ENCODE measurements around the gene STK11.

Gene STK11

DNA sequence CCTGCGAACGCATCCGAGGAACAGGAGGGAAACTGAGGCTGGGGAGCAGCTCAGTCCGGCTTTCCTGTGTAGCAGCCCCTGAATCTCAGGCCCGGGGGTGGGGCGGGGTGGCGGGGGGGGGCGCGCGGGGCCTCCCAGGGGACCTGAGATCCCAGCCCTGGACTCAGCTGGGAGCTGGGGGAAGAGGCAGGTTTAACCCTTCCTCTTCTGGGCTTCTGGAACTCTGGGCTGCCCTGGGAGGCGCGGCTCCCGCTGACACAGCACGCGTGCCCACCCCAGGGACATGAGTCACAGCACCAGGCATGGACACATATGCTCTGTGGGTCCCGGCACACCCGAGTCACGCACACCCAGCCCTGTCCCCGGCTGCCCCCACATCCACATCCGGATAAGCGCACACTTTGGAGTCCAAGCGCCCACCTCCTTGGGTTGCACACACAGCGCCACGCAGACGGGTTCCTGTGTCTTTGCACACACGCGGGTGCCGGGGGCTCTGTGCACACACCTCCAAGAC, 60.1 kb downstream of the STK11 start:
- TF ChIP-seq, protein P1, sequence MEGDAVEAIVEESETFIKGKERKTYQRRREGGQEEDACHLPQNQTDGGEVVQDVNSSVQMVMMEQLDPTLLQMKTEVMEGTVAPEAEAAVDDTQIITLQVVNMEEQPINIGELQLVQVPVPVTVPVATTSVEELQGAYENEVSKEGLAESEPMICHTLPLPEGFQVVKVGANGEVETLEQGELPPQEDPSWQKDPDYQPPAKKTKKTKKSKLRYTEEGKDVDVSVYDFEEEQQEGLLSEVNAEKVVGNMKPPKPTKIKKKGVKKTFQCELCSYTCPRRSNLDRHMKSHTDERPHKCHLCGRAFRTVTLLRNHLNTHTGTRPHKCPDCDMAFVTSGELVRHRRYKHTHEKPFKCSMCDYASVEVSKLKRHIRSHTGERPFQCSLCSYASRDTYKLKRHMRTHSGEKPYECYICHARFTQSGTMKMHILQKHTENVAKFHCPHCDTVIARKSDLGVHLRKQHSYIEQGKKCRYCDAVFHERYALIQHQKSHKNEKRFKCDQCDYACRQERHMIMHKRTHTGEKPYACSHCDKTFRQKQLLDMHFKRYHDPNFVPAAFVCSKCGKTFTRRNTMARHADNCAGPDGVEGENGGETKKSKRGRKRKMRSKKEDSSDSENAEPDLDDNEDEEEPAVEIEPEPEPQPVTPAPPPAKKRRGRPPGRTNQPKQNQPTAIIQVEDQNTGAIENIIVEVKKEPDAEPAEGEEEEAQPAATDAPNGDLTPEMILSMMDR (conservative IDR thresholded peaks at IDR 0.05) = no peak
- H3K27ac ChIP-seq = peak overlapping the region; percentile 66

DNA sequence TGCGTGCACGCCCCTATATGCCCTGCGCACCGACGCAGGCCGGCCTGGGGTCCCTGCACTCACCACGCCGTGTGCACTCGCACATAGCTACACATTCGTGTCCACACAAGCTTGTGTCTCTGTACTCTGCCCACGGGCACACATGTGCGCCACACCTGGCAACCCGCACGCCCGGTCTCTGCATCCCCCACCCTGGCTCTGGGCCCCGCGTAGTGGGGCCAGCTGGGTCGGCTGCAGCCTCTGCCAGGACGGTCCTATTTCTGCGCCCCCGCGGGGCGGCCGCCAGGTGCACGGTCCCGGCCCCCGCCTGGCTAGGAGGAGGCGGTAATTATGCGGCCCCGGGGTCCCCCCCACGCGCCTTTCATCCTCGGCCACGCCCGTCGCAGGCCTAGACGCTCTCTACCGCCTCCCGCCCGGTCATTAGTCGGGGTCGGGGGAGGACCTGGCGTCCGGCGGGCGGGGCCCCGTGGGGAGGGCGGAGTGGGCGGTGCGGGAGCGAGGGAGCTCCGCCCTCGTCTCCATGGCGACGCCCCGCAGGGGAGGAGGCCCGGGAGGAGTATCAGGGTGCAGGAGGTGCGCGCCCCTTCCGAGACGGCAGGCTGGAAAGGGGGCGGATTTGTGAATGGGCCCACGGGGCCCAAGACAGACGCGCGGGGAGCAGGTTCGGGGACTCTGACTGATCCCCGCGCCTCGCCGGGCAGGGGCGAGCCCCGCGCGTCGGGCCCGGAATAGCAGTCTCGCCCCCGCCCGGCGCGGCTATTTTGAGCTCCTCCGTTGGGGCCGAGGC, 60.7 kb downstream of the STK11 start:
- TF ChIP-seq, protein P1 (conservative IDR thresholded peaks at IDR 0.05) = no peak
- H3K27ac ChIP-seq = peak overlapping the region; percentile 66

DNA sequence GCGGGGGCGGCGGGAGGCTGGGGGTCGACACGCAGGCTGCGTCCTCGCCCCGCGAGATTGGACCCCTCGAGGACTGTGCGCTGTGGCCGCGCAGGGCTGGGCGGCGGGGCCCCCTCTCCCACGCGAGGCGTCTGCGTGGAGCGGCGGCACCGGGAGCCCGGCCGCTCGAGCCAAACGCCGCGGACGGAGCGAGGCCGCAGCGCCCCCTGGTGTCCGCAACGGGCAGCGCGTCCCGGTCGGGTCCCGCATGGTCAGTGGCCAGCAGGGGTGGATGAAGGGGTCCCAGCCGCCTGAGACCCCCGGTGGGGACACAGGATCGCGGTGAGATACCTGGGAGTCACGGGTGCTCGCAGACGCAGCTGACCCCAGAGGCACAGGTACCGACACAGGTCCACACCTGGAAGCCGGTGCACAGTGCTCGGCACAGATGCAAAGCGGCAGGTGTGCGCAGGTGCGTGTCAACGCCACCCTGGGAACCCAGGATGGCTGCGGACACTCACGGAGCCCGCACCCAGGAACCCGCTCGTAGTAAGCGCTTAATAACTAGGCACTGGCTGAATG, 61.4 kb downstream of the STK11 start:
- TF ChIP-seq, protein P1 (conservative IDR thresholded peaks at IDR 0.05) = peak; percentile 95
- peak overlapping the region; percentile 66 for H3K27ac ChIP-seq

DNA sequence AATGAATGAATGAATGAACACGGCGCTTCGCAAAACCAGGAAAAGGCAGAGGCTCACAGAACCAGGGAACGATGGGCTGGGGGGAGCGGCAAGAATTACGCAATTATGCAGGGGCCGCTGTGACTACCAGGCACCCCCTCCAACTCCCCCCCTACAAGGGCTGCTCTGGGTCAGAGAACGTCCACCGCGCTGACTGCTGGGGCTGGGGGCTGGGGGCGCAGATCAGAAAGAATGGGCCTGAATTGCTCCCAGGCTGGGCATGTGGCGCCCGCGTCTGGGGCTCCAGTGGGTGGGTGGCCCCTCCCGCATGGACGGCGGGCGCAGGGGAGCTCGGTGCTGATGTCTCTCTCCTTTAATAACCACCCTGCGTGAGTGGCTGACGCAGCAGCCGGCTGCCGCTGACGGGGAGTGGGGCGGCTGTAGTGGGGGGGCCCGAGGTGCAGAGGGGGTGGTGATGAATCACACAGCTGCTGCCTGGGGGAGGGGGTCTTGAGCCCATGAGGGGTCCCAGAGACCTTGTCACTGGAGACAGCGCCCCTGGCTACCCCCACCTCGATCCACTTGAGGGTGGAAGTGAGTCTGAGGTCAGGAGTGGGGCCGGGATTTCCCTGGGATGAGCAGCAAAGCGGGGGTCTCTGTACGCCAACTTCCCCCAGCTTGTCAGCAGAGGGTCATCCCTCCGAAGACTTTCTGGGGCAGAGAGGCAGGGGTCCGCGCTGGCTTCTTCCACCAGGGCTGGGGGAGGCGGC, 62.1 kb downstream of the STK11 start:
- peak overlapping the region; percentile 66; the same call in 1 of the 2 replicates for H3K27ac ChIP-seq
- TF ChIP-seq, protein P1 (conservative IDR thresholded peaks at IDR 0.05) = no peak

DNA sequence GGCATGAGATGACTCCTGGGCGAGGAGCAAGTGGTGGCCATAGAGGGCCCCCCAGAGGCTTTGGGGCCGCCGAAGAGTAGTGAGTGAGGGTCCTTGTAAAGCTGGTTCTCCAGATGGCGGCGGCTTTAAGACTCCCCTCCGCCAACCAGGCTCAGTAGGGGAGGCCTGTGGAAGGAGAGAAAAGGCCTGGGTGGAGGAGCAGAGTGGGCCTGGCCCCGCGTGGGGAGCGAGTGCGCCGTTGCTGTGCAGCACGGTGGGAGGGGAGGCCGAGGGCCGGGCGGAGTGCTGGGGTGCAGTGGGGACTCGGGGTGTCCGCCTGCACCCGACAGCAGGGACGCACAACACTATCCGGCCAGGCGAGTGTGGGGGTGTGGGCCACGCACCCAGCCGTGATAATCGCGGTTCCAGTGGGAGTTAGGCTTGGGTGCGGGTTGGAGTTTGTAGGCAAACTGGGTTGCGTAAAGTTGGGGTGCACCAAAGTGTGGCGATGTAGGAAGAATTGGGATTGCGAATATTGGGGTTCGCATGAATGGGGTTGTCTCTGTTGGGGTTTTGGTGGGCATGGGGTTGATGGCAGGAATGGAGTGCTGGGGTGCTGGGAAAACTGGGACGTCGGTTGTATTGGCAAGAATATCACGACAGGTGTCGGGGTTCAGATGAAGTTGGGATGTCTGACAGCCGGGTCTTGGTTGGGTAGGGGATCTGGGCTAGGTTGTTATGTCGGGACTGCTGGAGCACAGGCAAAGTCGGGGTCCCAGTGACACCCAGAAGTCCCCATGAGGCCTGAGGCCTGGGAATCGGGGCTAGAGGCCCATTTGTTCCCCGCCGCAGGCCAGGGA, 62.9 kb downstream of the STK11 start:
- H3K27ac ChIP-seq = peak overlapping the region; percentile 98
- TF ChIP-seq, protein P1 (conservative IDR thresholded peaks at IDR 0.05) = no peak

DNA sequence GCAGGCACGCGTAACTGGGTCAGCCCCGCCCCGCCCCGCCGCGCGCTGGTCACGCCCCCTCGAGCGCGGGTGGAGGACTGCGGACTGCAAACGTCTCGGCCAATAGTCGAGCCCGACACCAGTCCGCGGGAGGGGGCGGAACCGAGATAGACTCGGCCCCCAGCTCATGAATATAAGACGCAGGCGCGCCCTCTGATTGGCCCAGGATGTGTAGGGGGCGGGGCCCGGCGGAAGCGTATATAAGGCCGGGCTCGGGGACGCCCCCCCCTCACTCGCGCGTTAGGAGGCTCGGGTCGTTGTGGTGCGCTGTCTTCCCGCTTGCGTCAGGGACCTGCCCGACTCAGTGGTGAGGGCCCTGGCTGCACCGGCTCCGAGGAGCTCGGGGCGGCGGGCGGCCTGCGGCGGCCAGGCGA, 63.5 kb downstream of the STK11 start, which contains the start of gene CIRBP:
Gene CIRBP (plus strand): TSS at position 268 of the 413 bp plus-strand sequence. CDS start 1,602 bp downstream, outside the sequence.
- peak within 1 kb of the TSS; percentile 98 for H3K27ac ChIP-seq
- TF ChIP-seq, protein P1 (conservative IDR thresholded peaks at IDR 0.05) = no peak

Data from VCaP (cell line).